HFFc6 (cell line): Measurements from ENCODE around the gene LETM1. TPM values are rescaled to one million over a fixed set of nuclear protein-coding genes. Genes with fewer than 3 reads are reported as not detected.

Experiments used
- DNase-seq: peaks from one replicate; pipeline ENCODE4 v3.0.0-alpha.2; 2018
- H3K27ac Mint-ChIP-seq: 2 replicates; pipeline ENCODE4 v1.8.0; 2020; ENCODE audit warnings: mild to moderate bottlenecking, mixed read lengths
- H3K27me3 Mint-ChIP-seq: 2 replicates; pipeline ENCODE4 v1.8.0; 2021; ENCODE audit warnings: mild to moderate bottlenecking, moderate library complexity, mixed read lengths; ENCODE audit not compliant: insufficient read depth
- H3K36me3 Mint-ChIP-seq: 2 replicates; pipeline ENCODE4 v1.8.0; 2021; ENCODE audit warnings: low read depth, mixed read lengths
- H3K4me1 Mint-ChIP-seq: 2 replicates; pipeline ENCODE4 v1.8.0; 2020; ENCODE audit warnings: low read depth, mixed read lengths
- H3K4me3 Mint-ChIP-seq: 2 replicates; pipeline ENCODE4 v1.8.0; 2020; ENCODE audit warnings: mild to moderate bottlenecking, moderate library complexity, mixed read lengths
- H3K9me3 Mint-ChIP-seq: 2 replicates; pipeline ENCODE4 v1.8.0; 2020; ENCODE audit warnings: mild to moderate bottlenecking, mixed read lengths
- CTCF ChIP-seq: fragments of 200-600 bp; sonication (generic); IDR thresholded peaks from 2 replicates; pipeline ENCODE4 v1.5.0; 2021; ENCODE audit warnings: antibody characterized with exemption, mild to moderate bottlenecking
- total RNA-seq, 6 experiments: library from RNA; stranded (reverse); fragmentation: NEBNext Ultra II Directional; extraction: Animal tissue kit (Norgen Biotek cat#: 25700); gene quantifications; 2 replicates in 1 of 6; 3 replicates in 5 of 6; pipeline ENCODE4 v1.2.3, GENCODE V29; 2021

Gene LETM1
- total RNA-seq, 6 experiments from 2014 or later: 47.4 to 64.0 (median 53.3) TPM

- Mint-ChIP-seq H3K4me3 (no peak overlapping the region), H3K4me1 (no peaks in the 10 kb centered on the region), H3K9me3 (no peaks in the 10 kb centered on the region), H3K27me3 (peaks cover 11% of the 10 kb centered on the region), H3K27ac (no peak overlapping the region), H3K36me3 (no peaks in the 10 kb centered on the region)
- DNase-seq: no peak
- no peak for TF ChIP-seq CTCF
These were observed 66.4 kb downstream of the LETM1 start for GRCh38 chr4:1789552-1789951.

- H3K27me3 Mint-ChIP-seq: peaks cover 11% of the 10 kb centered on the region
- TF ChIP-seq CTCF: no peak
- no peaks in the 10 kb centered on the region for H3K4me1 Mint-ChIP-seq
- H3K27ac Mint-ChIP-seq: no peak overlapping the region
- no peaks in the 10 kb centered on the region for H3K9me3 Mint-ChIP-seq
- DNase-seq: no peak
- no peak overlapping the region for H3K4me3 Mint-ChIP-seq
- H3K36me3 Mint-ChIP-seq: no peaks in the 10 kb centered on the region
These were observed 67.5 kb downstream of the LETM1 start for GRCh38 chr4:1788254-1788973.

- no peak for DNase-seq
- peaks cover 11% of the 10 kb centered on the region for H3K27me3 Mint-ChIP-seq
- H3K27ac Mint-ChIP-seq: no peak overlapping the region
- no peak for TF ChIP-seq CTCF
- H3K4me3 Mint-ChIP-seq: no peak overlapping the region
- no peaks in the 10 kb centered on the region for H3K9me3 Mint-ChIP-seq
- no peaks in the 10 kb centered on the region for H3K4me1 Mint-ChIP-seq
- H3K36me3 Mint-ChIP-seq: no peaks in the 10 kb centered on the region
These were observed 68.4 kb downstream of the LETM1 start for GRCh38 chr4:1787411-1788077.

GRCh38 chr4:1786544-1787362 is 69.2 kb downstream of the LETM1 start:
- no peaks in the 10 kb centered on the region for H3K4me1 Mint-ChIP-seq
- H3K27ac Mint-ChIP-seq: no peak overlapping the region
- DNase-seq: no peak
- no peak for TF ChIP-seq CTCF
- H3K9me3 Mint-ChIP-seq: no peaks in the 10 kb centered on the region
- no peak overlapping the region for H3K4me3 Mint-ChIP-seq
- no peaks in the 10 kb centered on the region for H3K36me3 Mint-ChIP-seq
- H3K27me3 Mint-ChIP-seq: peaks cover 11% of the 10 kb centered on the region

- Mint-ChIP-seq H3K36me3 (no peaks in the 10 kb centered on the region), H3K9me3 (no peaks in the 10 kb centered on the region), H3K27me3 (peaks cover 5% of the 10 kb centered on the region; the same call in 1 of the 2 replicates), H3K4me3 (no peak overlapping the region), H3K4me1 (no peaks in the 10 kb centered on the region), H3K27ac (no peak overlapping the region)
- TF ChIP-seq CTCF: no peak
- DNase-seq: no peak
These were observed 70.4 kb downstream of the LETM1 start for GRCh38 chr4:1785592-1785991.
